ENCODE measurements around the gene SLIT3.

Gene SLIT3

DNA sequence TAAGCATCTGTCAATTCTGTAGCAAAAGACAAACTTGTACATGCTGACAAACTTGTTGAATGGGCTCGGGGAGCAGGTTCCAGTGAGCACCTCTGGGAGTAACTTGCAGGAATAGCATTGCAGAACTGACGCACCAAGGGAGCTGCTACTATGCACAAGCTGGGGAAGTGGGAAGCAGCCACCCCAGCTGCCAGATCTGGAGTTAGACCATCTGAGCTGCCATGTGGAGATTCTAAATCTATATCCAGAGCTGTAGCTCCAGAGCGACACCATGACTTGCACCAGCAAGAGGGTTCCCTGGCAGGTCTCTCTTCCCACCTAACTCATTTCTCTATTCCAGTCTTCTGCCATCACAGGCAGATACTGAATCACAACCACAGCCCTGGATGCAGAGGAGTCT is 375.8 kb downstream of the SLIT3 start:
- H3K4me3 ChIP-seq (ENCODE audit: low read depth, low read length): no peak overlapping the region
- no peak for DNase-seq (ENCODE audit: low read depth)
- TF ChIP-seq, protein P1, sequence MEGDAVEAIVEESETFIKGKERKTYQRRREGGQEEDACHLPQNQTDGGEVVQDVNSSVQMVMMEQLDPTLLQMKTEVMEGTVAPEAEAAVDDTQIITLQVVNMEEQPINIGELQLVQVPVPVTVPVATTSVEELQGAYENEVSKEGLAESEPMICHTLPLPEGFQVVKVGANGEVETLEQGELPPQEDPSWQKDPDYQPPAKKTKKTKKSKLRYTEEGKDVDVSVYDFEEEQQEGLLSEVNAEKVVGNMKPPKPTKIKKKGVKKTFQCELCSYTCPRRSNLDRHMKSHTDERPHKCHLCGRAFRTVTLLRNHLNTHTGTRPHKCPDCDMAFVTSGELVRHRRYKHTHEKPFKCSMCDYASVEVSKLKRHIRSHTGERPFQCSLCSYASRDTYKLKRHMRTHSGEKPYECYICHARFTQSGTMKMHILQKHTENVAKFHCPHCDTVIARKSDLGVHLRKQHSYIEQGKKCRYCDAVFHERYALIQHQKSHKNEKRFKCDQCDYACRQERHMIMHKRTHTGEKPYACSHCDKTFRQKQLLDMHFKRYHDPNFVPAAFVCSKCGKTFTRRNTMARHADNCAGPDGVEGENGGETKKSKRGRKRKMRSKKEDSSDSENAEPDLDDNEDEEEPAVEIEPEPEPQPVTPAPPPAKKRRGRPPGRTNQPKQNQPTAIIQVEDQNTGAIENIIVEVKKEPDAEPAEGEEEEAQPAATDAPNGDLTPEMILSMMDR (conservative IDR thresholded peaks at IDR 0.05; ENCODE audit: low read depth, low read length): no peak

DNA sequence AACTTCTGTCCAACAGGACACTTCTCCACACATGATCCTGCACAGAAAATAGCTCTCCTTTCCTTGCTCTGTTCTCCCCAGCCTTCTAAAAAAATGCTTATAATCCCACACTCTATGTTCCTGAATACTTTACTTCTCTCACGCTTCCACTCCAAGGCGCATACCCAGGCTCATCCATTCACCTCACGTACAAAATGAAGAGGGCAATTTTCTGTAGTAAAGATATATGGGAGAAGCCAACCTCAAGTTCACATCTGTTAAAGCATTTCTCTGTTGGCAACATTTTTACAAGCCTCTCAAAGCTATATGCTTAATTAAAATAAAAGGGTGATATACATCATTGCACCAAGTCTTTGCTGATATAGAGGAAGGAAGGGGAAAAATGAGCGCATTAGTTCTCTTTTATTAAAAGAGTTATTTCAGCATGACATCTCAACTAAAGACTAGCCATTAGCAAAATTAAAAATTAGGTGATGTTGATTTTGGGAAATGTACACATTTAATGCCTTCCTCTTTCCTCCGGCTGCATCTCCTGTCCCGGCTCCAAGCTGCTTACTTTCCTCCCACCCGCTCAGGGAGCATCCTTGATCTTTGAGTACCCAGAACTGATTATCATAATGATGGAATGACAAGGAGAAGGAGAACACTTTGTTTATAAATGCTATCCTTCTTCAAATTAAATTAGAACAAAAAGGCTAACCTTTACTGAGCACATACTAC is 379.6 kb downstream of the SLIT3 start:
- TF ChIP-seq, protein P1 (conservative IDR thresholded peaks at IDR 0.05; ENCODE audit: low read depth, low read length): no peak

DNA sequence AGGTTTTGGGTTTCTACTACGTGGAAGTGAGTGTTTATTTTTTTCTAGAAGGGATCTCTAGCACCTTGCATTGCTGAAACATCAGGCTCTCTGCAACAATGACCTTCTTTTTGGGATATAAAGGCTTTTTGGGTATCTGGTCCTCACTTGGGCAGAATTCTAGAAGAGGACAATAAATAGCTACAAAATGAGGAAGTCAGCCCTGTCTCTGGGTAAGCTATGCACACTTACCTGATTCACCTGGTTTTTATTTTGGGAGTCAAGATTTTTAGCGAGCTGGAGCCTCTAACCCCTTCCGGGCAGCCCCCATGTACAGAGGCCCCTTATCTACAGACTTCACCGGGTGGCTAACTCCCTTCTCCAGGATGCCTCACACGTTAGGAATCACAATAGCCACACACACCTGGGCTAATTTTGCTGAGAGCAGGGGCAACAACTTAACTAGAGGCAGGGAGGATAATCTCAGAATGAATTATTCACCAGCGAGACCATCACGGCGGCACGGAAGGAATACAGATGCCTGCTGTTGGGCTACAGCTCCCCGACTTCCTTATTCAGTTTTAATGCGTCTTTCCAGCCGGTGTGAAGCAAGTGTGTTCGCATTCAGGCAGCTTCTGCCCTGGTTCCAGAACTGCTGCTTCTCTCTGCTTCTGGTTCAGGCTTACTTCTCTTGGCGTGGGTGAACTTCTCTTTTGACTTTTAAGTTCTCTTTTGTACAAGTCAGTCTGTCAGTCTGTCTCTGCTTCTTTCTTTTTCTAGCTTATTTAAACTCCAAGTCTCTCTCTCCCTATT is 380.7 kb downstream of the SLIT3 start:
- TF ChIP-seq, protein P1 (conservative IDR thresholded peaks at IDR 0.05; ENCODE audit: low read depth, low read length): no peak
- H3K4me3 ChIP-seq (ENCODE audit: low read depth, low read length): no peak overlapping the region

More for the DNA sequence above, 379.6 kb downstream of the SLIT3 start:
- DNase-seq (ENCODE audit: low read depth): no peak
- no peak overlapping the region for H3K4me3 ChIP-seq (ENCODE audit: low read depth, low read length)

DNA sequence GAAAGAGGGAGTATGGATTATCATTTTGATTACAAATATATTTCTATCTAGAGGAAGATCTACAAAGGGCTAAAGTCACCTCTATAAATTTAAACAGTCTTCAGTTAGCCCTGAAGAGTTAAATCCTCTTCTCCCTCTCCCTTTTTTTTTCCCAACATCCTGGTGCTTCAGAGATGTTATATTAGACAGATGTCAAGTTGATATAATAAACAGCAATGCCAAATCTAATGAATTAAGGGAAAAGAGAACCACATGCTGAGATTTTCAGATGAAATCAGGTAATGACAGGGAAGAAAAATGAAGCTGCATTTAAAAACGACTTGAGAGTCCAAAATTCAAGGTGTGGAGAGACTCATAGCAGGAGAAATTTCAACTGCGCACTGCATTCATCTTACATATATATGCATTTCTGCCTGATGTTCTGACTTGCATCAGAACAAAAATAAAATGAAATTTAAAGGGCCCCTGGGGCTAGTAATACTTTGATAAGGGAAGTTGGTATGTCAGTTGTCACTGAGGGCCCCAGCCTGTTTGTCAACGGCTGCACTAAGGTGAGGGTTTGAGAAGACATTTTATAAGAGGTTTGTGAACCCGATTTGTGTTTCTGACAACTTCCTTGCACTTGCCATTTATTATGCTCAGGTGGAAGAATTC is 382.9 kb downstream of the SLIT3 start:
- H3K4me3 ChIP-seq (ENCODE audit: low read depth, low read length): no peak overlapping the region
- TF ChIP-seq, protein P1 (conservative IDR thresholded peaks at IDR 0.05; ENCODE audit: low read depth, low read length): no peak
- no peak for DNase-seq (ENCODE audit: low read depth)

More for the DNA sequence above, 380.7 kb downstream of the SLIT3 start:
- DNase-seq (ENCODE audit: low read depth): no peak

DNA sequence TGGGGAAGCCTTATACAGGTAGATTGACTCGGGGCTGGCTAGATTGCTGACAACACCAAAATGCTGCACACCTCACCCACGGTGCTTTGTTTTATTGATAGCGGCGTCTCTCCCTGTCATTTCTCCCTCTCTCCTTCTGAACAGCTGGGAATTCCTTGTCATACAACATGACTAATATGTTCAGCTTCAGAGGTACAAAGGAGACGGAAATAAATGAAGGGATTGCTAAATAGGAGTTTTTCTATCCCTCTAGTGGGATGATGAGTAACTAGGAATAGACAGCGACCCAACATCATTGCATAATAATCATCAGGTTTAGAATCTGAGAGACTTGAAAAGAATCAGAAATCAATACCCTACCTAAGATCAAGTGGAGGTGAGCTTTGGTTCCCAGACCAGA is 384.1 kb downstream of the SLIT3 start:
- TF ChIP-seq, protein P1 (conservative IDR thresholded peaks at IDR 0.05; ENCODE audit: low read depth, low read length): no peak
- DNase-seq (ENCODE audit: low read depth): no peak
- no peak overlapping the region for H3K4me3 ChIP-seq (ENCODE audit: low read depth, low read length)

DNA sequence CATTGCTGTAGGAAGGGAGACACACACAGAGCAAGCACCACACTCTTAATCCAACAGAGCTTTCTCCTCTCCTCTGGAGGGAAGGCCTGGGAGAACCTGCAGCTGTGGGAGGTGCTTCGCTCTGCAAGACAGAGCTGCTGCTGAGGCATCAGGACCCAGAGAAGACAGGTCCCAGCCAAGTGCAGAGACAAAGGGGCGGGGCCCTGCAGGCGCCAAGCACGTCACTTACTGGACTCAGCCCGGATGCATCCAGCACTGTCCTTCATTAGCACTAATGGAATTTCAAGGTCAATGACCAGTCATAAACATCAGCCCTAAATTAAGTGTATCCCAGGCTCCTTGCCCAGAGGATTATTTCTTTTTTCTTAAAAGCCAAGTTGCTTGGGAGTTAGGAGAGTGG is 384.7 kb downstream of the SLIT3 start:
- H3K4me3 ChIP-seq (ENCODE audit: low read depth, low read length): no peak overlapping the region
- DNase-seq (ENCODE audit: low read depth): no peak
- TF ChIP-seq, protein P1 (conservative IDR thresholded peaks at IDR 0.05; ENCODE audit: low read depth, low read length): no peak
